GM10248 (cell line): ENCODE measurements around the gene SYNE4.

Experiments
- CTCF ChIA-PET: fragments of 300-600 bp; sonication (Branson Sonifier 250); formaldehyde crosslinking; extraction: SDS; loops from one replicate; lab custom pipeline; 2021; ENCODE audit warnings: antibody characterized with exemption; lab: Yijun Ruan, JAX
- POLR2A ChIA-PET: fragments of 350-650 bp; sonication (Branson Sonifier 250); formaldehyde crosslinking; extraction: SDS; loops from one replicate; lab custom pipeline; 2020; ENCODE audit warnings: antibody characterized with exemption; lab: Yijun Ruan, JAX
- DNase-seq: peaks from one replicate; pipeline ENCODE4 v3.0.0; 2012; ENCODE audit errors: extremely low spot score
- TF ChIP-seq, protein P1 (sequence below): IDR thresholded peaks from 2 replicates; pipeline ENCODE4 v1.5.1; 2012; ENCODE audit warnings: mild to moderate bottlenecking, low read depth; ENCODE audit errors: extremely low read depth, missing control alignments, control extremely low read depth

The SYNE4 gene

DNA sequence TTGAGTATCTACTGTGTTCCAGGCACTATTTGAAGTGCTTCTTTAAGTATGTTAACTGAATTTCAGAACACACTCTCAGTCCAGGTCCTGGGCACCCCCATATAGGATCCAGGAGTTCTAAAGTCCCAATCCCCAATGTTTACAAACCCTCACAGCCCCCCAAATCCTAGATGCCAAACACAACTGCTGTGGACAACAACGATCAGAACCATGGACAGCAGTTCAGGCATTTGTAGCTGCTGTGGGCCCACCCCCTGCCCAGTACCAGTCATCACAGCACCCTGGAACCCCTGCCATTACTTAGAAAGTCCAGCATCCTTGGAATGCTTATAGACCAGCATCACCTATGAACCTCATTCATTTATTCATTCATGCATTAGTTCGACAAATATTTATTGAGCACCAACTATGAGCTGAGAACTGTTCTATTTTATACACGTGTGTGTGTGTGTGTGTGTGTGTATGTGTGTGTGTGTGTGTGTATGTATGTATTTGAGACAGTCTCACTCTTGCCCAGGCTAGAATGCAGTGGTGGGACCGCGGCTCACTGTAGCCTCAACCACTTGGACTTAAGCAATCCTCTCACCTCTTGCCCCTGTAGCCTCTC is 32.9 kb downstream of the SYNE4 start:
- TF ChIP-seq, protein P1, sequence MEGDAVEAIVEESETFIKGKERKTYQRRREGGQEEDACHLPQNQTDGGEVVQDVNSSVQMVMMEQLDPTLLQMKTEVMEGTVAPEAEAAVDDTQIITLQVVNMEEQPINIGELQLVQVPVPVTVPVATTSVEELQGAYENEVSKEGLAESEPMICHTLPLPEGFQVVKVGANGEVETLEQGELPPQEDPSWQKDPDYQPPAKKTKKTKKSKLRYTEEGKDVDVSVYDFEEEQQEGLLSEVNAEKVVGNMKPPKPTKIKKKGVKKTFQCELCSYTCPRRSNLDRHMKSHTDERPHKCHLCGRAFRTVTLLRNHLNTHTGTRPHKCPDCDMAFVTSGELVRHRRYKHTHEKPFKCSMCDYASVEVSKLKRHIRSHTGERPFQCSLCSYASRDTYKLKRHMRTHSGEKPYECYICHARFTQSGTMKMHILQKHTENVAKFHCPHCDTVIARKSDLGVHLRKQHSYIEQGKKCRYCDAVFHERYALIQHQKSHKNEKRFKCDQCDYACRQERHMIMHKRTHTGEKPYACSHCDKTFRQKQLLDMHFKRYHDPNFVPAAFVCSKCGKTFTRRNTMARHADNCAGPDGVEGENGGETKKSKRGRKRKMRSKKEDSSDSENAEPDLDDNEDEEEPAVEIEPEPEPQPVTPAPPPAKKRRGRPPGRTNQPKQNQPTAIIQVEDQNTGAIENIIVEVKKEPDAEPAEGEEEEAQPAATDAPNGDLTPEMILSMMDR, result no peak
- ChIA-PET POLR2A (no interaction called here), CTCF (no interaction called here)
- no peak for DNase-seq

DNA sequence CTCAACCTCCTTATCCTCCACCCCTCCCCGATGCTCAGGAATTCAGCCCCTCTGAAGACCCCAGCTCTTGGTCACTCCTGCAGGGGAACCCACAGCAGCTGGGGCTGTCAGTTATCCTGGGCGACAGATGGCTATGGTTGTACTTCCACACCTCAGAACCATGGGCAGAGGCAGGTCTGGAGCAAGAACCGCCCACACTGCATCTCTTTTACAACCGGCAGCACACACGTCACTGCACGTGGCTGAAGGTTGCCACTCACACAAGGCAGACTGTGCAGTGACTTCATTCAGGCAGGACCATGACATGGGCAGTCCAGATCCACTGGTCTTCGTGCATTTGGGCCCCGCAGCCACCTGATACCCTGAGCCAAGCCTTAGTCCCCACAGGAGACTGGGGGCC is 35.1 kb downstream of the SYNE4 start:
- POLR2A ChIA-PET, result no interaction called here
- TF ChIP-seq, protein P1, result no peak
- DNase-seq, result no peak
- CTCF ChIA-PET, result no interaction called here

DNA sequence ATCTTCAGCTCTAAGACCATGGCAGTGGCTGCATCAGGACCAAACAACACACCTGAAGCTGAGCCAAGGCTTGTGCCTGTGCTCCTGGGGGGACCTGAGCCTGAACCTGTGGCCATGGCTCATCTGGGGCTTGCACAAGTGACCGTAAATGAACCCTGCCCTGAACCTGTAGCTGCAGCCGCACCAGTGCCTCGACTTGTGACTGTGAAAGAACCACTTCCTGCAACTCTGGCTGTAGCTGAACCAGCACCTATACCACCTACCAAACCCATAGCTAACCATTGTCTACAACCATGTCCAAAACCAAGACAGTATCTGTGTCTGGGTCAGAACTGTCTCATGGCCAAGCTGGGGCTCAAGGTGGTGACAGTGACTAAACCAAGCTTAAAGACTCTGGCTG is 41.8 kb downstream of the SYNE4 start:
- no peak for DNase-seq
- CTCF ChIA-PET, result interaction anchor here (0.9 kb wide), 1 partner anchor 112 kb away, joined by 3 read pairs; no protein-coding TSS in a partner anchor
- POLR2A ChIA-PET, result no interaction called here
- TF ChIP-seq, protein P1, result no peak

DNA sequence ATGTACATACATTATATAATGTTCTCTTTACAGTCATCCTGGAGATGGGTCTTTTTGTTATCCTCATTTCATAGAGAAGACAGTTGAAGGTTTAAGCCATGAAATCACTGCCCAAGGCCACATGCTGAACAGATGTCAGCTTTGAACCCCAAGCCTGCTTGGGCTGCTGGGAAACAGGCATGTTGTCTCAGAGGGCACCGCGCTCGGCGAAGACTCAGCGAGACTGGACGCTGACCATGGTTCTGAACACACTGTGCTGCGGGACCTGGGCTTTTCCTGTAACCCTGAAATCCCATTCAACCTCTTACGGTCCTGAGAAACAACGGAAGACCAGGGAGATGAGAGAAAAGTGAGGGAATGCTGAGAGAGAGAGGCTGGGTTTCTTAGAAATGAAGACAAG is 45.1 kb downstream of the SYNE4 start:
- no peak for DNase-seq
- ChIA-PET CTCF (interaction anchor here (2.2 kb wide), 1 partner anchor 14 kb away, joined by 5 read pairs; no protein-coding TSS in a partner anchor), POLR2A (no interaction called here)
- TF ChIP-seq, protein P1, result no peak

DNA sequence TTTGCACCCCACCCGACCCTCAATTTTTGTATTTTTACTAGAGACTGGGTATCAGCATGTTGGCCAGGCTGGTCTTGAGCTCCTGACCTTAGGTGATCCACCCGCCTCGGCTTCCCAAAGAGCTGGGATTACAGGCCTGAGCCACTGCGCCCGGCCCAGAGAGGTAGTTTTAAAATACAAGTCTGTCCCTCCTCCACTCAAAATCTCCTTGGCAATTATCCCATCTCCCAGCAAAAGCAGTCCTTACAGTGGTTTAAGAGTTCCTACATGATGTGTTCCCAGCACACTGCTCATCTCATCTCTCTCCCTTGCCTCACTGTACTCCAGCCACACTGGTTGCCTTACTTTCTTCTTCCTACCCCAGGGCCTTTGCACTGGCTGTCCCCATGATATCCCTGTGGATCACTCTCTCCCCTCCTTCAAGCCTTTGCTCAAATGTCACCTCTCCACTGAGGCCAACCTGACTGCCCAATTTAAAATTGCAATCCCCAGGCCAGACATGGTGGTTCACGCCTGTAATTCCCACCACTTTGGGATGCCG is 48.1 kb downstream of the SYNE4 start:
- DNase-seq, result no peak
- ChIA-PET POLR2A (no interaction called here), CTCF (no interaction called here)
- TF ChIP-seq, protein P1, result no peak

DNA sequence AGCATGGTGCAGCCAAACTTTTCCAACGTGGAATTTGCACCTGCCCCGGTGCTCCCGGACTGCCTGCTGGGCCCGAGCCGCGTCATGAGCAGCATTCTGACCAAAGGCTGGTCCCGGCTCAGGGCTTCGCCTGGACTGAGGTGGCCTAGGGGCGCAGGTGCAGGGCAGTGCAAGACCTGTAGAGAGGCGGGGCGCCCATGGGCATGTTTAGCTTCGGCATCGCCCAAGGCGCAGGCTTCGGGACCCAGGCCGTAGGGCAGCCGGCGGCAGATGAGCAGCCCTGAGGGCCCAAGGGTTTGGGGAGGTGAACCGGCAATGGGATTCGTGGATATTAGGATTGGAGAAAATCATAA is 48.7 kb downstream of the SYNE4 start:
- DNase-seq, result no peak
- TF ChIP-seq, protein P1, result no peak
- CTCF ChIA-PET, result interaction anchor here (1.2 kb wide), 1 partner anchor 13 kb away, joined by 3 read pairs; no protein-coding TSS in a partner anchor
- POLR2A ChIA-PET, result interaction anchor here (0.6 kb wide), 1 partner anchor 82 kb away, joined by 6 read pairs; no protein-coding TSS in a partner anchor
